Ecto neural progenitor cell (in vitro differentiated cells): Measurements from ENCODE around the gene GTF2H4.
A peak's percentile ranks its signal among the peaks of the same experiment; 100 is the strongest.

ENCODE experiments used
- DNase-seq: peaks from one replicate; pipeline ENCODE4 v3.0.0-alpha.2; 2018; ENCODE audit warnings: low spot score

GTF2H4 gene

DNA sequence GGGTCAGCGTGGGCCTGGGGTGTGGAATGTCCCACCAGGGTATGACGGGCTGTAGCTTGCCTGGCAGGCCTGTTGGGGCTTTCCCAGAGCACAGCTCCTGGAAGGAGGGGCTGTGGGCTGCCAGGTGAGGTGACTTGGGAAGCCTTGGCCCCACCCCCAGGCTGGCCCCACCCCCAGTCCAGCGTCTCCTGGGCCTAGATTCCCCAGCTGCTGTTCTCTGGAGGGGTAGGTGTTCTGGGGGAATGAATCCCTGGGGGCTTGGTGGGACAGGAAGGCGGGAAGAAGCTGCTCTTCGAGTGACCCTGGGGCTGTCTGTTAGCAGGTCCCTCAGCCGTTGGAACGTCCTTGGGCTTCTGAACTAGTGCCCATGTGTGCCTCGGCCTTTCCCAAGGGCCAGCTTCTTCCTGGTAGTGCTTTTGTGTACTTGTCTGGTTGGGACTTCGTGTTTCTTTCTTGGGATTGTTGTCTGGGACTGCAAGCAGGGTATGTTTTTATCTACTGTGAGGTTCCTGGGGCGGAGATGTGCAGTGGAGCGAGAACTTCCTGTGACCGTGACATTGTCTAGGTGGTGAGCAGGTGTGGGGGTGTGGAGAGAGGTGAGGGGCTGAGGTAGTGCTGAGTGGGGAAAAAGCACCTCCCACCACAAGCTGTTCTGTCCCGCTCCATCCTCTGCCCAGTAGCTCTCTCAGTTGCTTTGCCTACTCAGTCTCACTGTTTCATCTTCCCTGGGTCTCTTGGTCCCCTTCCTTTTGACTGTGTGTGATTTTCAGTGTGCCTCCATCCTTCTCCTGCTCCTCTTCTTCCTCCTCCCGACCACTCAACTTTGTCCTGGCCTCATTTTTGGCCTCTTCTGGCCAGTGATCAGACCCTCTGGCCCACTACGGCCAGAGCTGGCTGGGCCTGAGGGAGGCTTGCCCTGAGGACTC lies 25.0 kb upstream of the GTF2H4 start:
- DNase-seq: peak; percentile 76

DNA sequence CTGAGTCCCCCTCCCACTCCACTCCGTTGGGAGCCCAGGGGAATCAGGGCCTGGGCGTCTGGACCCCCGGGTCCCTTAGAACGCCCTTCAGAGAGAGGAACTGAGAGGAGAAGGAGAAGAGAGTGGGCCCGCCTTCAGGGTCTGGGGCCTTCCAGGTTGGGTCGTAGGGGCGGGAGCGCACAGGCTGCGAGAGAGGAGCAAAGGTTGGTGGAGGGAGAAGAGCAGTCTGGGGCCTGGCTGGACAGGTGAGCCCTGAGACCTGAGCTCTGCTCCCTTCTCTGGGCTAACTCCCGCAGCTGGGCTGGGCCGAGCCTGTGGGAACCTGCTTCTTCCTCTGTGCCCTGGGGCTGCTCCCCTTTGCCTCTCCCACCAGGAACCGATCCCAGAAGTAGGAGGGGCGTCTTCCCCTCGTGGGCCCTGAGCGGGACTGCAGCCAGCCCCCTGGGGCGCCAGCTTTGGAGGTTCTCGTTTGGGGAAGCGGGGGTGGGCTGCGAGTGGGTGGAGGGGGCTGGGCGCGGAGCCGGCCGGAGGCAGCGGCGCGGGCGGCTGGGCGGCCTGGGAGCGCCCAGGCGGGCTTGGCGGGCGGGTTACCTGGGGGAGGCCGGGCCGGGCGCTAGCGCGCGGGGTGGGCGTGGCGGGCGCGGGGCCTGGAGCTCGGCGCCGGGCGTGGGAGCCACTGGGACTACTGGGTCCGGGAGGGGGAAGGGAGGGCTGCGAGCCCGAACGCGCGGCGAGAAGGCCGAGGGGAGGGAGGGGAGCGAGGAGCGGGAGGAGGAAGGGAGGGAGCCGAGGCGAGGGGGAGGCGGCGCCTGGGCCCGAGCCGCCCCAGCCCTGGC lies 24.1 kb upstream of the GTF2H4 start, which contains the start of gene DDR1:
DDR1 (plus strand) TSS at position 835 of the 836 bp plus-strand sequence. CDS start 4,211 bp downstream, outside the sequence.
- peak; percentile 77 for DNase-seq

DNA sequence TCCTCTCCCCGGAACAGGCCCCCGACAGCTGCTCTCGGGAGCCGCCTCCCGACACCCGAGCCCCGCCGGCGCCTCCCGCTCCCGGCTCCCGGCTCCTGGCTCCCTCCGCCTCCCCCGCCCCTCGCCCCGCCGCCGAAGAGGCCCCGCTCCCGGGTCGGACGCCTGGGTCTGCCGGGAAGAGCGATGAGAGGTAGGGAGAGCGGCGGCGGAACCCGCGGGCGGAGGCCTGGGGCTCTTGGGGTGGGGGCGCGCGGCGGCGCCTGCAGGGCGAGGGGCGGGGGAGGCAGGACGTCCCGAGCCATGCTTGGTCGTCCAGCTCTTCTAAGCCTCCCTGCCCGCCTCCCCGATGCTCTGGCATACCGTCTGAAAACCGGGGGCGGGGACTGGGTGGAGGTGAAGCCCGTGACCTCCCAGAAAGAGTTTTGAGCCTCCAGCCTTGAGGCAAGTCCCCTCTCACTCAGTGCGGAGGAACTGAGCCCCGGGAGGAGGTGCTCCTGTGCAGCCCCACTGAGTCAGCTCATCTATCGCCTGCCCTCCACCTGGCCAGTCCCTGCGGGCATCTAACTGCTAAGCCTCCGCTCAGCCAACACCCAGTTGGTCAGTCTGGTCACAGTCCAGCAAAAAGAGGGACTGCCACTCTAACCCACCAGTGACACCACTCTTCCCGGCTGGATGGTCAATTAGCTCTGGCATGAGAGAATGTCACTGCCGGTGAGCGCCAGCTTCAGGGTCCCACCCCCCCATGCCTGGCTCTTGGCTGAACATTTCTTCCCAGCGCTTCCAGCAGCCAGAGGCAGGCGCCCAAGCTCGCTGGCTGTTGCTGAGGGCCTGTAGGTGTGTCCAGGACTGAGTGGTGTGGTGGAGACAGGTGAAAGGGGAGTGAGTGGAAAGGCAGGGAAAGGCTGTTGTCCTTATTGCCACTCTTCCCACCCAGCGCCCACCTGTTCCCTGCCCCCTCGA lies 23.2 kb upstream of the GTF2H4 start:
- peak; percentile 75 for DNase-seq

DNA sequence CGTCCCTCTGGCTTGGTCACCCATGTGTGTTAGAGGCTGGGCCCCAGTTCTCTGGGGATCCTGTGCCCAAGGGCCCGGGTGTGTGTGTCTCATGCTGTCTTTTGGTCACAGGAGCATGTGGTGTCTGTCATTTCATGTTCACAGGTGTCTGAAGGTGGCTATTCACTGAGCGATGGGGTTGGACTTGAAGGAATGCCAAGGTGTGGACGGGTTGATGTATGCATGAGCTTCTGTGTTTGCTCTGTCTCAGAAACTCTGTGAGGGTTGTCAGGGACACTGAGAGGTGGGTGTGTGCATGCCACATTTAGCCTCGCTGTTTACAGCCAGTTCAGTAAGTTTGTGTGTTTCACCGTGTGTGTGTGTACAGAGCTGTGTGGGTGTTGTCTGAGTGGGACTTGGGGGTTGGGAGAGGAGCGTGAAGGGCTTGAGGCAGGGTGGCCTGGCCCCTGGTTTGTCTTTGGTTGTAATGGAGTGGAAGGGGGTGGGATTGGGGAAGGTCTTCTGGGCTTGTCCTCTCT lies 22.5 kb upstream of the GTF2H4 start:
- no peak for DNase-seq

DNA sequence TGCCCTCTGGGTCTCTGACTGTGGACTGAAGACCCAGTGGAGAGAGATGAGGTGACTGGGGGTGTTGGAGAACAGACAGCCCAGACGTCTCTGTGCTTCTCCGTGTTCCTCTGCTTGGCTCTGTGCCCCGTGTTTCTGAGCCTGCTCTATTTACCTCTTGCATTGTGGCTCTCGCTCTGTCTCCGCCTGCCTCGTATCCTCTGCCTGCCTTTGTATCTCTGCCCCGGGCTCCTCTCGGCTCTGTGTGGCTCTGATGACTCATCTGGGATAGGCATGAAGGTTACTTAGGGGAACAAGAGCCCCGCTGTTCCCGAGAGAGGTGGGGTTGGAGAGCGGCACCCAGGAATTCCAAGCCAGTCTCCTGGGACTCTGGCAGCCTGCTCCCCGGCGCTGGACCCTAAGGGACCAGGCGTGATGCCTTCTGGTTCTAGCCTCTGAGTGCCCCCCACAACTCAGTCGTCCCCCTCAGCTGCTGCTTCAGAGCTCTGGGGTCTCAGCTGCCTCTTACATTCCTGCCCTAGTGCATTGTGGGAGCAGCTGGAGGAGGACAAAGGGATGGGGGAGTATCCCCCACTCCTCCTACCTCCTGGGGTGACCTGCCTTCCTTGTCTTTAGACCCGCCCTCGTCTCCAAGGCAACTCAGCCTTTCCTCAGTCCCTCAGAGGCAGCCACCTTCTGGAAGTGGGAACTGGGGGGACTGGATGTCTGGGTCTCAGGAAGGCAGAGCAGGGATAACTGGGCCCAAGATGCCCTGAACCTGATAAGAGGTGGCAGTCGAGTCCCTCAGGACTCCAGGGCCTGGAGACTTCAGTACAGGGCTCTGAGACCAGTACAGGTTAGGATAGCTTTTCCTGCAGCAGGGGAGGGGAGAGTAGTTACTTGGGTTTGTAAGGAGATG lies 21.8 kb upstream of the GTF2H4 start:
- DNase-seq: peak; percentile 92

DNA sequence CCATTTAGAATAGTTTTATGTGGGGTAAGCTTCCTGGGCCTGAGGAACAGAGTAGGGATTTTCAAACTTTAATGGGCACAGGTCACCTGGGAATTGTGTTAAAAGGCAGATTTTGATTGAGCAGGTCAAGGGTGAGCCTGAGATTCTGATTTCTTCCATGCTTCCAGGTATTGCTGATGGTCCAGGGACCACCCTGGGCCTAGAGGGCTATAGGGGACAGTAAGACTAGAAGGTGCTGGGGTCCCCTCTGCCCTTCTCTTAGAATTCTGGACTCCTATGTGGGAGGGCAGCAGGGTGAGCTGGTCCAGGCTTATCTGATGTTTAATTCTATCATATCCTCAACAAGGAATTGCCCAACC lies 21.1 kb upstream of the GTF2H4 start:
- no peak for DNase-seq

DNA sequence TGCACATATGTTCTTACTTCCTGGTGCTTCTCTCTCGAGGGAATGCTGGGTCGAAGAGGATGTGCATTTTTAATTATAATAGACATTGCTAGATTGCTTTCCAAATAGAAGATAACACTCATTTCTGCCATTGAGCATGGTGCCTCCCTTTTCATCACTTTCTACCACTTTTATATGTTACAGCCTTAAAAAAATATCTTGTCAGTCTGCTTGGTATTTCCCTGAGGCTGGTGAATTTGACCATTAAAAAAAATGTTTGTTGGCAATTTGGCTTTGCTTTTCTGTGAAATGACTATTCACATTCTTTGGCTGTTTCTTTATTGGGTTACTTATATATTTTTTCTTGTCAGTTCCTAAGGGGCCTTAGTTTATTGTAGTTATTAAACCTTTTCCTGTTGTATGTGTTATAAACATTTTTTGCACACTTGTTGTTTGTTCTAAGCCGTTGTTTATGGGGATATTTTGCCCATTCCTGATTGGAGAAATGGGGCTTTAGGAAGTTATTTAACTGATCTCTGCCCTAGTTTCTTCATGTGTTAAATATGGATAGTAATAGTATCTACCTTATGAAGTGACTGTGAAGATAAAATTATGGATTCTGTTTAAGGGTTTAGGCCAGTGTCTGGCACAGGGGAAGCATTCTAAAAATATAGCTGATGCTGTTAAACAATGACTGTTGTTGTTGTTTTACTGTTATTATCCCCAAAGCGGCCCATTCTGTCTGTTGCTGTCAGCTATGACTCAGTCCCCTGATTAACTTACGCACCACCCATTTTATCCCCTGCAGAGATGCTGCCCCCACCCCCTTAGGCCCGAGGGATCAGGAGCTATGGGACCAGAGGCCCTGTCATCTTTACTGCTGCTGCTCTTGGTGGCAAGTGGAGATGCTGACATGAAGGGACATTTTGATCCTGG lies 19.8 kb upstream of the GTF2H4 start:
- no peak for DNase-seq

DNA sequence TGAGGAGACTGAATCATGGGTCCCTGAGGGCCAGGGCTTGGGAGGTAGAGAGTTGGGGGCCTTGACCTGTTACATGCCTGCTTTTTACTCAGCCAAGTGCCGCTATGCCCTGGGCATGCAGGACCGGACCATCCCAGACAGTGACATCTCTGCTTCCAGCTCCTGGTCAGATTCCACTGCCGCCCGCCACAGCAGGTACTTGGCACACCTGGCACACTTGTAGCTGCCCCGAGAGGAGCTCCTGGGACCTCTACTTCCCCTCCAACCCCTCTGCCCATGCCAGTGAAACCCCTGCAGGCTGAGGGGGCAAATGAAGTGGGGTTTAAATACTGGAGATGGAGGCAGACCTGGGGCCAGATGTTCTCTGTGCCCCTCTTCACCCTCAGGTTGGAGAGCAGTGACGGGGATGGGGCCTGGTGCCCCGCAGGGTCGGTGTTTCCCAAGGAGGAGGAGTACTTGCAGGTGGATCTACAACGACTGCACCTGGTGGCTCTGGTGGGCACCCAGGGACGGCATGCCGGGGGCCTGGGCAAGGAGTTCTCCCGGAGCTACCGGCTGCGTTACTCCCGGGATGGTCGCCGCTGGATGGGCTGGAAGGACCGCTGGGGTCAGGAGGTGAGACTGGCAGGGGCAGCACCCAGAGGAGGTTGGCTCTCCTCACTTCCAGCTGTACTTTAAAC lies 19.1 kb upstream of the GTF2H4 start:
- DNase-seq: no peak

DNA sequence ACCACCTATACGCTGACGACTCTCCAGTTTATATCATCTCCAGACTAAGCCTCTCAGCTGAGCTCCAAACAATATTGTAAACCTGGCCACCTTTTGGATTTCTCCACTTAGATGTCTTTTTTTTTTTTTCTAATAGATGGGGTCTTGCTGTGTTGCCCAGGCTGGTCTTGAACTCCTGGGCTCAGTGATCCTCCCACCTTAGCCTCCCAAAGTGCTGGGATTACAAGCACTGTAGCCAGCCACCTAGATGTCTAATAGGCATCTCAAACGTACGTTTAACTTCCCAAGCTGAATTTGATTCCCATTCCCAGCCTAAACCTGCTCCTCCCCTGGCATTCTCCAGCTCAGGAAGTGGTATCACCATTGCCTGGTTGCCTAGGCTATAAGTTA lies 18.5 kb upstream of the GTF2H4 start:
- DNase-seq: no peak

DNA sequence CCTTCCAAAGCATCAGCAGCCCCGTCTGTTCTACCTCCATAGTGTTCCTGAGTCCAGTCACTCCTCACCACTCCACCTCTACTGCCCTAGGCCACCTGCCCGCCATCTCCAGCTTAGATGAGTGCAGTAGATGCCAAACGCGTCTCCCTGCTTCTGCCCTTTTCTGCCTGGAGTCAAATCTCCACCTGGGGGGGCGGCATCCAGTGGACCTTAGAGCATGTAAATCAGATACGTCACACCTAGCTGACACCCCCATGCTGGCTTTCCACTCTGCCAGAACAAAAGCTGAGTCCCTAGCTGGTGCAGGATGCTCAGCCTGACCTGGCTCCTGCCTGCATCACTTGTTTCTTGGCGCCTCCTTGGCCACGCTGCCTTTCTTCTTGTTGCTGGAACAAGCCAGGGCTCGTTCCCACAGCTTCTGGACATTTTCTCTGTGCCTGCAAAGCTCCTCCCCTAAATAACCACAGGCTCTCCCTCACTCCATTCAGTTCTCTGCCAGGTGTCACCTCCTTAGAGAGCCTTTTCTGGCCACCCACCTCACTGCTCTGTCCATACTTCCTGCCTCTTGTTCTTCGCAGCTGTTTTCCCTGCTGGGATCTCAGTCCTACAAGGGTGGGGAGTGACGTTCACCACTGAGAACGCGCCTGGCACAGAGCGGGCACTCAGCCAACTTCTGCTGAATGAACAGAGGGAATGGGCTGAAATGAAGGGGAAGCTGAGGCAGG lies 17.9 kb upstream of the GTF2H4 start:
- DNase-seq: no peak

DNA sequence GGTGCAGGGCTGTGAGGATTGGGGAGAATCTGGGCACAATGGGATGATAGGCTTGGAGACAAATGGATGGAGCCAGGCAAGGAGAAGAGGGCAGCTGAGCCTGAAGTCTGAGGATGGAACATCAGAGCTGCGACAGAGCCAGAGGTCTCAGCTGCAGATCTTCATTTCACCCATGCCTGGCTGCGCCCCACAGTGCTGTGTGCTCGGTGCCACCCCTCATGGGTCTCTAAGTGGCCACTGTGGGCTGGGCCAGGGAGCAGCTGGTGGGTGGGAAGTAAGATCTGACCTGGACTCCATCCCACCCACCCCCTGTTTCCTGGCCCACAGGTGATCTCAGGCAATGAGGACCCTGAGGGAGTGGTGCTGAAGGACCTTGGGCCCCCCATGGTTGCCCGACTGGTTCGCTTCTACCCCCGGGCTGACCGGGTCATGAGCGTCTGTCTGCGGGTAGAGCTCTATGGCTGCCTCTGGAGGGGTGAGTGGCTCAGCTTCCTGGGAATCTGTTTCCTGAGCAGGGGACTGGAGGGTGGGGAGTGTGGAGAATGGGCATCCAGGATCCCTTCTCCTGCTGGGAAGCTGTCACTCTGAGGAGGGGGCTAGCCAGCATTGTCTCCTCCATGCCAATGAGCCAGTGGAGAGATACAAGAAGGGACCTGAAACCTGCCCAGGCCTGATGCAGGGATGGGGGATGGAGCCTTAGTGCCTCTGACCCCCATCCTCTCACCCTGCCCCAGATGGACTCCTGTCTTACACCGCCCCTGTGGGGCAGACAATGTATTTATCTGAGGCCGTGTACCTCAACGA lies 17.2 kb upstream of the GTF2H4 start:
- no peak for DNase-seq

DNA sequence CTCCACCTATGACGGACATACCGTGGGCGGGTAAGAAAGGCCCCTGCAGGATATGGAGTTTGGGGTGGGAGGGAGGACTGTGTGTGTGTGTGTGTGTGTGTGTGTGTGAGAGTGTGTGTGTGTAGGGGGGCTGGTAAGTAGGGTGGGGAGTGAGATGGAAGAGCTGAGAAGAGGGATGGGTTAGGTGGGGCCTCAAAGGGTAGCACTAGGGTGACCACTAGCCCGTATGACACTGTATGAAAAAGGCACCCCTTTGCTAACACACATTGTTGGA lies 16.6 kb upstream of the GTF2H4 start:
- no peak for DNase-seq

DNA sequence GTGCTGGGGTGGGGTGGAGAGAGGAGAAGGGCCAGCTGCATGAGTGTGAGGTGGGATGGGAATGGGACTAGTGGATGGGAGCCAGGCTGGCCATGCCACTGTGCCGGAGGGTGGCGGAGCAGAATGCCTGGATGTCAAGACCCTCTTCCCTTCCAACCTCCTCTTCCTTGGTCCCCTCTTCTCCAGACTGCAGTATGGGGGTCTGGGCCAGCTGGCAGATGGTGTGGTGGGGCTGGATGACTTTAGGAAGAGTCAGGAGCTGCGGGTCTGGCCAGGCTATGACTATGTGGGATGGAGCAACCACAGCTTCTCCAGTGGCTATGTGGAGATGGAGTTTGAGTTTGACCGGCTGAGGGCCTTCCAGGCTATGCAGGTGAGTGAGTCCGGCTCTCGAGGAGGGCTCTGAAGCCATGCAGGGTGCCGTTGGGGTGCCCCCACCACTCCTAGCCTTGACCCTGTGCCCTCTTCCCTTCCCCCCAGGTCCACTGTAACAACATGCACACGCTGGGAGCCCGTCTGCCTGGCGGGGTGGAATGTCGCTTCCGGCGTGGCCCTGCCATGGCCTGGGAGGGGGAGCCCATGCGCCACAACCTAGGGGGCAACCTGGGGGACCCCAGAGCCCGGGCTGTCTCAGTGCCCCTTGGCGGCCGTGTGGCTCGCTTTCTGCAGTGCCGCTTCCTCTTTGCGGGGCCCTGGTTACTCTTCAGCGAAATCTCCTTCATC lies 16.0 kb upstream of the GTF2H4 start:
- DNase-seq: no peak

DNA sequence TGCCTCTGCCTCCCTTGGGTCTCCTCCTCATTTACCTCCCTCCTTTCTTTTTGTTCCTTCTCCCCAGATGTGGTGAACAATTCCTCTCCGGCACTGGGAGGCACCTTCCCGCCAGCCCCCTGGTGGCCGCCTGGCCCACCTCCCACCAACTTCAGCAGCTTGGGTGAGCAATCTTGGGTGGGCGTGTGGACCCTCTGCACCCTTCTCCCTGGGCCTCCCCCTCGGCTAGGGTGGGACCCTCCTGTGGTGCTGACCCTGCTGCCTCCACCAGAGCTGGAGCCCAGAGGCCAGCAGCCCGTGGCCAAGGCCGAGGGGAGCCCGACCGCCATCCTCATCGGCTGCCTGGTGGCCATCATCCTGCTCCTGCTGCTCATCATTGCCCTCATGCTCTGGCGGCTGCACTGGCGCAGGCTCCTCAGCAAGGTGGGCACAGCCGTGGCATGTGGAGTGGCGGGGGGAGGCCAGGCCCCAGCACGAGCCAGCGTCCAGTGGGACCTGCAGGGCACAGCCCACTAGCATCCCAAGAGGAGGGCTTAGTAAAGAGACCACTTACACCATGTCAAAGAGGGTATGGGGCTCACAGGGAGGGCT lies 14.9 kb upstream of the GTF2H4 start:
- DNase-seq: no peak

DNA sequence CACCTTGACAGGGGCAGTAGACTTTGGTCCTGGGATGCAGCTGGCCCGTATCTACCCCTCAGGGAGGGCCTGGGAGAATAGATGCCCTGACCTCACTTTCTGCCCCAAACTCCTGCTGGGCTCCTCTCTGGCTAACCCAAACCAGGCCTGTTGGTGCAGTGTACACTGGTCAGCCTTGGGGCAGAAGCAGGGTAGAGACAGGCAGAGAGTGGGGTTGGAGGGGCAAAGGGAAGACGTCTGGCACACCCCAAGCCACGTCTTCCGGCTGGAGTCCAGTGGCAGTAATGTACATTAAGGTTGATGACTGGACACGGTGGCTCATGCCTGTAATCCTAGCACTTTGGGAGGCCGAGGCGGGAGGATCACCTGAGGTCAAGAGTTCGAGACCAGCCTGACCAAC lies 14.3 kb upstream of the GTF2H4 start:
- DNase-seq: no peak

DNA sequence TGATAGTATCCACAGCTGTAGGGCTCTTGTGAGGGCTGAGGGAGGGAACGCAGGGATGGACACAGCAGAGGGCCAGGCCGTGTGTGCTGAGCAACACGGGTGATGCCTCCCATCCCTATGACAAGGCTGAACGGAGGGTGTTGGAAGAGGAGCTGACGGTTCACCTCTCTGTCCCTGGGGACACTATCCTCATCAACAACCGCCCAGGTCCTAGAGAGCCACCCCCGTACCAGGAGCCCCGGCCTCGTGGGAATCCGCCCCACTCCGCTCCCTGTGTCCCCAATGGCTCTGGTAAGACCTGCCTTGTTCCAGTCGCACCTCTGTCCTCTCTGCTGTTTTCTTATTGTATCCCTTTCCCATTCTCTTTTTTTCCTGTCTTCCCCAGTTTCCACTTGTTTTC lies 13.6 kb upstream of the GTF2H4 start:
- no peak for DNase-seq

DNA sequence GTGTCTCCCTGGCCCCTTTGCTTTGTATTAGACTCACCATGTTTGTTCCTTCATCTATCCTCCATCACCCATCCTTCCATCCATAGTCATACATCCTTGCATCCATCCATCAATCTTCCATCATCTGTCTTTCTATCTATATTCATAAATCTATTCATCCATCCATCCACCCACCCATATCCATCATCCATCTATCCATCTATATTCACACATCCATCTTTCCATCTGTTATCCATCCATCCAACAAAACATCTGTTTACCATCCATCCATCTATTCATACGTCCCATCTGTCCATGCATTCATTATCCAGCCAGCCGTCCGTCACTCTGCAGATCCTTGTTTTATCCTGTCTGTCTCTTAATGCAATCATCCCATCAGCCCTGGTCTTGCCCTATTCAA lies 13.1 kb upstream of the GTF2H4 start:
- no peak for DNase-seq
